Measurements from ENCODE around the gene ZNF613. TPM values are rescaled to one million over a fixed set of nuclear protein-coding genes. Genes with fewer than 3 reads are reported as not detected.
A peak's percentile ranks its signal among the peaks of the same experiment; 100 is the strongest.
"Not testable (repeated sequence)": the region's sequence is repeated elsewhere in the genome, so short reads cannot be mapped to it uniquely, and the experiment has no call there.

Gene ZNF613
- total RNA-seq, 1 donor from 2014 or later: 5.6 TPM

- DNase-seq: no peak
These were observed 17.7 kb downstream of the ZNF613 start for GRCh38 chr19:51944798-51945552.

- no peak for DNase-seq
These were observed 19.3 kb downstream of the ZNF613 start for GRCh38 chr19:51946602-51947001.

- peak; percentile 20 for DNase-seq
These were observed 21.7 kb downstream of the ZNF613 start for GRCh38 chr19:51948975-51949374.

GRCh38 chr19:51957846-51958245 is 30.6 kb downstream of the ZNF613 start:
- DNase-seq: not testable (repeated sequence)

GRCh38 chr19:51959791-51960190 is 32.5 kb downstream of the ZNF613 start:
- no peak for DNase-seq

GRCh38 chr19:51960621-51961233 is 33.5 kb downstream of the ZNF613 start:
- not testable (repeated sequence) for DNase-seq

GRCh38 chr19:51965583-51965982 is 38.3 kb downstream of the ZNF613 start:
- DNase-seq: no peak

- DNase-seq: no peak
These were observed 43.4 kb downstream of the ZNF613 start for GRCh38 chr19:51970718-51971117.

GRCh38 chr19:51971624-51972023 is 44.4 kb downstream of the ZNF613 start:
- no peak for DNase-seq

GRCh38 chr19:51975787-51976186 is 48.5 kb downstream of the ZNF613 start:
- not testable (repeated sequence) for DNase-seq

GRCh38 chr19:51976852-51977251 is 49.6 kb downstream of the ZNF613 start:
- no peak for DNase-seq

GRCh38 chr19:51977346-51977745 is 50.1 kb downstream of the ZNF613 start:
- DNase-seq: no peak

- no peak for DNase-seq
These were observed 51.6 kb downstream of the ZNF613 start for GRCh38 chr19:51978882-51979281.

- no peak for DNase-seq
These were observed 53.0 kb downstream of the ZNF613 start for GRCh38 chr19:51980116-51980736.

GRCh38 chr19:51980926-51981325 is 53.7 kb downstream of the ZNF613 start:
- DNase-seq: not testable (repeated sequence)

GRCh38 chr19:51983361-51983760 is 56.1 kb downstream of the ZNF613 start:
- no peak for DNase-seq

GRCh38 chr19:51986309-51987291 is 59.3 kb downstream of the ZNF613 start, which contains the start of gene ZNF350:
Gene ZNF350, minus strand, starts transcription at chr19:51986840. Its CDS starts 12,480 bp downstream, at chr19:51974360.
- peak; percentile 94 for DNase-seq

- no peak for DNase-seq
These were observed 66.2 kb downstream of the ZNF613 start for GRCh38 chr19:51993422-51993821.

GRCh38 chr19:51994048-51994644 is 66.9 kb downstream of the ZNF613 start:
- no peak for DNase-seq
